Measurements from ENCODE around the gene CDHR5. TPM values are rescaled to one million over a fixed set of nuclear protein-coding genes. Genes with fewer than 3 reads are reported as not detected.

The CDHR5 gene
- total and polyA plus RNA-seq, 2 experiments from 2014 or later = 0.18 to 0.27 TPM

- no peak for TF ChIP-seq CTCF (IDR thresholded peaks at IDR 0.05; ENCODE audit: low read depth, low read length)
- Histone ChIP-seq H3K4me1 (ENCODE audit: low read depth) (peaks cover 19% of the 10 kb centered on the region), H3K27me3 (no peaks in the 10 kb centered on the region), H3K4me3 (no peak overlapping the region), H3K27ac (peak overlapping the region; percentile 48), H3K9me3 (ENCODE audit: low read depth) (no peaks in the 10 kb centered on the region), H3K36me3 (peaks cover 8% of the 10 kb centered on the region)
- no peak for DNase-seq (ENCODE audit: low read depth in 1 of 2, low spot score in 1 of 2)
Measured at GRCh38 chr11:579830-580601, 44.7 kb downstream of the CDHR5 start.

GRCh38 chr11:578276-579035 lies 46.3 kb downstream of the CDHR5 start:
- DNase-seq (ENCODE audit: low read depth in 1 of 2, low spot score in 1 of 2) = no peak
- no peak overlapping the region for H3K27ac ChIP-seq
- no peaks in the 10 kb centered on the region for H3K9me3 ChIP-seq (ENCODE audit: low read depth)
- TF ChIP-seq CTCF (IDR thresholded peaks at IDR 0.05; ENCODE audit: low read depth, low read length) = no peak
- no peaks in the 10 kb centered on the region for H3K27me3 ChIP-seq
- peak overlapping the region; percentile 98 for H3K4me3 ChIP-seq
- peaks cover 29% of the 10 kb centered on the region for H3K4me1 ChIP-seq (ENCODE audit: low read depth)
- peaks cover 2% of the 10 kb centered on the region for H3K36me3 ChIP-seq

- no peak for TF ChIP-seq CTCF (IDR thresholded peaks at IDR 0.05; ENCODE audit: low read depth, low read length)
- Histone ChIP-seq H3K27ac (peak overlapping the region; percentile 96), H3K36me3 (no peaks in the 10 kb centered on the region), H3K4me1 (ENCODE audit: low read depth) (peaks cover 32% of the 10 kb centered on the region), H3K9me3 (ENCODE audit: low read depth) (no peaks in the 10 kb centered on the region), H3K4me3 (peak overlapping the region; percentile 98), H3K27me3 (no peaks in the 10 kb centered on the region)
- DNase-seq (ENCODE audit: low read depth in 1 of 2, low spot score in 1 of 2) = no peak
Measured at GRCh38 chr11:577611-577894, 47.2 kb downstream of the CDHR5 start.

- no peaks in the 10 kb centered on the region for H3K36me3 ChIP-seq
- peak overlapping the region; percentile 96 for H3K27ac ChIP-seq
- peaks cover 32% of the 10 kb centered on the region for H3K4me1 ChIP-seq (ENCODE audit: low read depth)
- no peak for TF ChIP-seq CTCF (IDR thresholded peaks at IDR 0.05; ENCODE audit: low read depth, low read length)
- peak overlapping the region; percentile 98 for H3K4me3 ChIP-seq
- DNase-seq (ENCODE audit: low read depth in 1 of 2, low spot score in 1 of 2) = no peak
- no peaks in the 10 kb centered on the region for H3K27me3 ChIP-seq
- H3K9me3 ChIP-seq (ENCODE audit: low read depth) = no peaks in the 10 kb centered on the region
Measured at GRCh38 chr11:576811-577610, 47.7 kb downstream of the CDHR5 start.

GRCh38 chr11:575996-576768 lies 48.6 kb downstream of the CDHR5 start, which contains the start of gene PHRF1:
TSS of gene PHRF1 (plus strand) at chr11:576470. CDS start at chr11:581513, 5,043 bp downstream.
- Histone ChIP-seq H3K27me3 (no peaks in the 10 kb centered on the region), H3K4me3 (peak within 1 kb of the TSS; percentile 98), H3K27ac (peak within 1 kb of the TSS; percentile 96), H3K36me3 (no peaks in the 10 kb centered on the region), H3K9me3 (ENCODE audit: low read depth) (no peaks in the 10 kb centered on the region), H3K4me1 (ENCODE audit: low read depth) (peaks cover 32% of the 10 kb centered on the region)
- TF ChIP-seq CTCF (IDR thresholded peaks at IDR 0.05; ENCODE audit: low read depth, low read length) = no peak
- DNase-seq (ENCODE audit: low read depth in 1 of 2, low spot score in 1 of 2) = peak; percentile 95 to 97

Measured in cardiac muscle cell (in vitro differentiated cells and primary cell).